ENCODE results near the gene ZGPAT. TPM values are rescaled to one million over a fixed set of nuclear protein-coding genes. Genes with fewer than 3 reads are reported as not detected.

Gene ZGPAT
- total and polyA plus RNA-seq, 2 of the 8 experiments (the other 6 are each of a cell fraction or from before 2014, with no cell fraction given) = 14.5 to 21.4 TPM

DNA sequence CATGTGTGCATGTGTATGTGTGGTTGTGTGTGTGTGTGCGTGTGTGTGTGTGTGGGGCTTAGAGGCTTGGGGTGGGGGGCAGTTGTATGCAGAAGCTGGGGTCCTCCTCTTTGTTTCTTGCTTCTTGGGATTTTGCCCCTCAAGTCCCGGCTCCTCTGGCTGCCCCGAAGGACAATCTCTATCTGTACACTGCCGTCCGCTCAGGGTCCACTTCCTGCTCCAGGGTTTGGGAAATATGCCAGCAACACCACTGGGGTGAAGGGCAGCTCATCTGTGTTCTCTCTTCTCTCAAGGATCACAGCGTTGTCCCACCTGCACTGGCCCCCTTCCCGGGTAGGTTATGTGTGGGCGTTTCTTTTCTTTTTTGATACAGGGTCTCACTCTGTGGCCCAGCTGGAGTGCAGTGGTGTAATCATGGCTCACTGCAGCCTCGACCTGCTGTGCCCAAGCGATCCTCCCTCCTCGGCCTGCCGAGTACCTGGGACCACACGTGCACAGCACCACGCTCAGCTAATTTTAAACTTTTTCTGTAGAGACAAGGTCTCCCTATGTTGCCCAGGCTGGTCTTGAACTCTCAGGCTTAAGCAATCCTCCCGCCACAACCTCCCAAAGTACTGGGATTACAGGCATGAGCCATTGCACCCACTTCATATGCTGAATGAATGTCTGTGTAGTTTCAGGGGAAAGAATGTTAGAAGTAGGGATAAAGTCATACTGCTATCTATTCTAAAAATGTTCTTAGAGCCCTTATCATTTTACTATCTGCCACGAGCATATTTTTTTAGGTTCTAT lies 57.4 kb downstream of the ZGPAT start:
- no peaks in the 10 kb centered on the region; the same call in 1 of the 2 replicates for H3K23me2 ChIP-seq (ENCODE audit: low read depth, low read length)
- TF ChIP-seq, protein P1, sequence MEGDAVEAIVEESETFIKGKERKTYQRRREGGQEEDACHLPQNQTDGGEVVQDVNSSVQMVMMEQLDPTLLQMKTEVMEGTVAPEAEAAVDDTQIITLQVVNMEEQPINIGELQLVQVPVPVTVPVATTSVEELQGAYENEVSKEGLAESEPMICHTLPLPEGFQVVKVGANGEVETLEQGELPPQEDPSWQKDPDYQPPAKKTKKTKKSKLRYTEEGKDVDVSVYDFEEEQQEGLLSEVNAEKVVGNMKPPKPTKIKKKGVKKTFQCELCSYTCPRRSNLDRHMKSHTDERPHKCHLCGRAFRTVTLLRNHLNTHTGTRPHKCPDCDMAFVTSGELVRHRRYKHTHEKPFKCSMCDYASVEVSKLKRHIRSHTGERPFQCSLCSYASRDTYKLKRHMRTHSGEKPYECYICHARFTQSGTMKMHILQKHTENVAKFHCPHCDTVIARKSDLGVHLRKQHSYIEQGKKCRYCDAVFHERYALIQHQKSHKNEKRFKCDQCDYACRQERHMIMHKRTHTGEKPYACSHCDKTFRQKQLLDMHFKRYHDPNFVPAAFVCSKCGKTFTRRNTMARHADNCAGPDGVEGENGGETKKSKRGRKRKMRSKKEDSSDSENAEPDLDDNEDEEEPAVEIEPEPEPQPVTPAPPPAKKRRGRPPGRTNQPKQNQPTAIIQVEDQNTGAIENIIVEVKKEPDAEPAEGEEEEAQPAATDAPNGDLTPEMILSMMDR (IDR thresholded peaks at IDR 0.05; ENCODE audit: control extremely low read depth in 1 of 3, insufficient read depth in 1 of 3, low read depth in 1 of 3, low read length in 3 of 3) = no peak
- TF ChIP-seq NRF1 (IDR thresholded peaks at IDR 0.05; ENCODE audit: low read depth, low read length) = no peak
- TF ChIP-seq, protein P2, sequence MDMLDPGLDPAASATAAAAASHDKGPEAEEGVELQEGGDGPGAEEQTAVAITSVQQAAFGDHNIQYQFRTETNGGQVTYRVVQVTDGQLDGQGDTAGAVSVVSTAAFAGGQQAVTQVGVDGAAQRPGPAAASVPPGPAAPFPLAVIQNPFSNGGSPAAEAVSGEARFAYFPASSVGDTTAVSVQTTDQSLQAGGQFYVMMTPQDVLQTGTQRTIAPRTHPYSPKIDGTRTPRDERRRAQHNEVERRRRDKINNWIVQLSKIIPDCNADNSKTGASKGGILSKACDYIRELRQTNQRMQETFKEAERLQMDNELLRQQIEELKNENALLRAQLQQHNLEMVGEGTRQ (IDR thresholded peaks at IDR 0.05; ENCODE audit: low read length) = no peak
- no peak for TF ChIP-seq BRCA1 (IDR thresholded peaks at IDR 0.05; ENCODE audit: low read depth, low read length)
- no peak for TF ChIP-seq CREB1 (IDR thresholded peaks at IDR 0.05)
- TF ChIP-seq BCL11A (IDR thresholded peaks at IDR 0.05; ENCODE audit: low read depth in 2 of 2, low read length in 2 of 2) = no peak
- H2BK120ac ChIP-seq (replicated peaks; ENCODE audit: low read depth, low read length) = no peak overlapping the region
- no peaks in the 10 kb centered on the region for H3K9me3 ChIP-seq (ENCODE audit: insufficient read depth in 2 of 2, low read depth in 1 of 2, low read length in 1 of 2)
- no peaks in the 10 kb centered on the region for H3K4me1 ChIP-seq (replicated peaks in 1 of 4; ENCODE audit: control insufficient read depth in 3 of 4, insufficient read depth in 4 of 4, low read length in 3 of 4)
- CTCF ChIA-PET (ENCODE audit: partially characterized antibody) = interaction anchor here (0.9 to 4.5 kb wide), 4 partner anchors 10 to 21 kb away, joined by 3 to 29 read pairs (median 3); no protein-coding TSS in a partner anchor
- no peak overlapping the region for H3K18ac ChIP-seq (ENCODE audit: extremely low read depth, low read length)
- peaks cover 0 to 4% (median 1%) of the 10 kb centered on the region in 4 experiments; a peak in 2 of 8 replicates for H3K36me3 ChIP-seq (ENCODE audit: control insufficient read depth in 2 of 4, insufficient read depth in 4 of 4, low read length in 3 of 4)
- H3K9ac ChIP-seq (replicated peaks in 1 of 4; ENCODE audit: extremely low read depth in 1 of 4, low read depth in 3 of 4, low read length in 3 of 4) = no peak overlapping the region
- no peaks in the 10 kb centered on the region for H3K79me2 ChIP-seq (ENCODE audit: control insufficient read depth in 1 of 2, insufficient read depth in 2 of 2, low read length in 2 of 2)
- H2AK5ac ChIP-seq (ENCODE audit: low read depth, low read length) = no peak overlapping the region
- no peak overlapping the region for H3K56ac ChIP-seq (replicated peaks; ENCODE audit: insufficient read length, low read depth, low read length)
- no peak overlapping the region for H4K5ac ChIP-seq (ENCODE audit: insufficient read length, low read depth, low read length)
- H2BK12ac ChIP-seq (ENCODE audit: low read depth, low read length) = no peak overlapping the region
- no peaks in the 10 kb centered on the region; the same call in 1 of the 2 replicates for H3K79me1 ChIP-seq (ENCODE audit: low read depth, low read length)
- H4K8ac ChIP-seq (ENCODE audit: extremely low read depth, insufficient read depth, low read length) = no peak overlapping the region
- peaks cover 0 to 2% of the 10 kb centered on the region in 2 experiments for H4K20me1 ChIP-seq (replicated peaks in 1 of 2; ENCODE audit: control insufficient read depth in 1 of 2, insufficient read depth in 2 of 2, low read length in 2 of 2)
- no peak overlapping the region for H2BK15ac ChIP-seq (ENCODE audit: low read length)
- H3K4me2 ChIP-seq (ENCODE audit: insufficient read depth in 1 of 2, low read depth in 2 of 2, low read length in 2 of 2) = no peak overlapping the region
- no peak overlapping the region for H3K4ac ChIP-seq (replicated peaks; ENCODE audit: insufficient read length, low read depth, low read length)
- H3K27ac ChIP-seq (ENCODE audit: low read depth, low read length) = no peak overlapping the region
- WGBS, 2 experiments (ENCODE audit: extremely low coverage in 1 of 2, insufficient coverage in 1 of 2, insufficient read length in 1 of 2, insufficient replicate concordance in 2 of 2, low coverage in 1 of 2, low lambda C conversion rate in 2 of 2, missing lambda C conversion rate in 1 of 2) = 90% methylated on average over 16 of the region's 16 CpGs; no CpG with 5 or more reads in 1 of the 2 experiments
- no peak overlapping the region for H3K14ac ChIP-seq (ENCODE audit: insufficient read length)
- no peak overlapping the region for H2AFZ ChIP-seq (ENCODE audit: low read length)
- POLR2A ChIA-PET (ENCODE audit: partially characterized antibody) = interaction anchor here (0.9 kb wide), 1 partner anchor 192 kb away, joined by 3 read pairs; no protein-coding TSS in a partner anchor
- H3K4me3 ChIP-seq (ENCODE audit: extremely low read depth in 1 of 4, insufficient read depth in 2 of 4, low read depth in 3 of 4, low read length in 4 of 4) = no peak overlapping the region
- no peak overlapping the region for H2BK20ac ChIP-seq (ENCODE audit: low read length)
- no peak overlapping the region for H2BK5ac ChIP-seq (ENCODE audit: low read depth, low read length)
- H4K91ac ChIP-seq (replicated peaks; ENCODE audit: insufficient read length, low read length) = no peak overlapping the region
- no peak for DNase-seq (ENCODE audit: low read depth in 1 of 2, low spot score in 2 of 2)
- no peak overlapping the region for H3K23ac ChIP-seq (ENCODE audit: insufficient read length)
- FAIRE-seq = no peak
- H3K27me3 ChIP-seq (replicated peaks in 1 of 4; ENCODE audit: control insufficient read depth in 3 of 4, extremely low read depth in 1 of 4, insufficient read depth in 3 of 4, low read length in 3 of 4) = no peaks in the 10 kb centered on the region

Measured in H1 (cell line).